ENCODE measurements around the gene PTK7. TPM values are rescaled to one million over a fixed set of nuclear protein-coding genes. Genes with fewer than 3 reads are reported as not detected.

The PTK7 gene
- total and polyA plus RNA-seq, 2 donors (not counting 3 experiments of a cell fraction or from before 2014, with no cell fraction given), result 41.9 to 65.6 TPM

- Histone ChIP-seq H3K9ac (replicated peaks; ENCODE audit: extremely low read depth, insufficient read depth, low read length) (peak overlapping the region; percentile 14), H3K79me2 (ENCODE audit: control insufficient read depth, insufficient read depth, low read length) (peaks cover 40% of the 10 kb centered on the region)
- dilution Hi-C loops (cut with MboI; ENCODE audit: extremely low pct_ligation_motif_present, low sequenced_read_pairs), result no loop called here
These were observed 97.6 kb downstream of the PTK7 start for GRCh38 chr6:43173591-43174262.

More at GRCh38 chr6:43173591-43174262, 97.6 kb downstream of the PTK7 start:
- peaks cover 9 to 22% of the 10 kb centered on the region in 2 experiments for H3K36me3 ChIP-seq (ENCODE audit: control insufficient read depth in 2 of 2, extremely low read depth in 1 of 2, insufficient read depth in 2 of 2, low read length in 2 of 2)
- BruUV-seq (replicated peaks), result TSS peak; percentile 55
- TF ChIP-seq JUN (IDR thresholded peaks at IDR 0.05; ENCODE audit: borderline replicate concordance, insufficient read depth, insufficient read length, low read depth) (no peak), POLR2AphosphoS5 (IDR thresholded peaks at IDR 0.05; ENCODE audit: insufficient read depth, low read depth, low read length) (no peak), MYC (IDR thresholded peaks at IDR 0.05; ENCODE audit: low read depth, low read length) (no peak), EZH2 (IDR thresholded peaks at IDR 0.05; ENCODE audit: borderline replicate concordance, low read depth, low read length, severe bottlenecking) (no peak), GATA2 (IDR thresholded peaks at IDR 0.05; ENCODE audit: insufficient read depth, insufficient read length, low read depth, low read length) (no peak), FOS (IDR thresholded peaks at IDR 0.05; ENCODE audit: borderline replicate concordance, insufficient read depth, low read length) (no peak), MAX (IDR thresholded peaks at IDR 0.05; ENCODE audit: insufficient read depth, insufficient read length) (no peak), CTCF (IDR thresholded peaks at IDR 0.05; ENCODE audit: extremely low read depth in 1 of 2, insufficient read depth in 1 of 2, low read depth in 1 of 2, low read length in 2 of 2) (no peak), POLR2A (IDR thresholded peaks at IDR 0.05; ENCODE audit: low read depth, low read length) (no peak)
- peaks cover 25% of the 10 kb centered on the region for H3K4me1 ChIP-seq (ENCODE audit: control insufficient read depth, extremely low read depth, insufficient read depth, low read length)
- H3K4me3 ChIP-seq (replicated peaks in 1 of 3; ENCODE audit: insufficient read depth in 1 of 3, low read depth in 1 of 3, low read length in 3 of 3), result peak overlapping the region in 2 of 3 experiments; percentile 41 to 58
- H3K9me1 ChIP-seq (replicated peaks; ENCODE audit: control insufficient read depth, extremely low read depth, insufficient read depth, low read length), result no peaks in the 10 kb centered on the region
- no peaks in the 10 kb centered on the region for H3K27me3 ChIP-seq (ENCODE audit: control insufficient read depth in 2 of 2, insufficient read depth in 2 of 2, low read length in 2 of 2)
- H3K4me2 ChIP-seq (ENCODE audit: insufficient read depth, low read length), result peak overlapping the region; percentile 79
- peaks cover 2% of the 10 kb centered on the region for H4K20me1 ChIP-seq (replicated peaks; ENCODE audit: control insufficient read depth, extremely low read depth, insufficient read depth, low read length)
- no peak overlapping the region for H2AFZ ChIP-seq (ENCODE audit: low read depth, low read length)
- CTCF ChIA-PET, result interaction anchor here (0.7 to 3.6 kb wide), 4 partner anchors 30 to 196 kb away, joined by 3 to 17 read pairs (median 3); partner anchors contain the start of genes DNPH1 and ZNF318
- peak overlapping the region; percentile 76 for H3K27ac ChIP-seq (ENCODE audit: insufficient read depth, low read depth, low read length)
- POLR2A ChIA-PET, result no interaction called here
- FAIRE-seq (no peak), DNase-seq (ENCODE audit: low read depth, low spot score) (no peak)
- H3K9me3 ChIP-seq (replicated peaks; ENCODE audit: control insufficient read depth, insufficient read depth, low read length), result no peaks in the 10 kb centered on the region
- intact Hi-C loops (cut with micrococcal nuclease), result loop anchor here (1.0 to 5.0 kb wide), 5 partner anchors 56 to 427 kb away; partner anchors contain the start of genes DNPH1, KLHDC3, TBCC and ZNF318
